GM10266 (cell line): ENCODE results near the gene IL13.
"Not testable (repeated sequence)": the region's sequence is repeated elsewhere in the genome, so short reads cannot be mapped to it uniquely, and the experiment has no call there.

ENCODE experiments used
- DNase-seq: peaks from one replicate; pipeline ENCODE4 v3.0.0; 2012; ENCODE audit errors: extremely low spot score
- TF ChIP-seq, protein P1 (sequence below): IDR thresholded peaks from 2 replicates; pipeline ENCODE4 v1.5.1; 2012; ENCODE audit warnings: mild to moderate bottlenecking, low read depth; ENCODE audit not compliant: control insufficient read depth, insufficient read depth; ENCODE audit errors: missing control alignments

IL13 gene

GRCh38 chr5:132684922-132685720, 27.1 kb downstream of the IL13 start:
- DNase-seq: no peak

GRCh38 chr5:132686193-132686592, 28.2 kb downstream of the IL13 start:
- DNase-seq: no peak
- TF ChIP-seq, protein P1, sequence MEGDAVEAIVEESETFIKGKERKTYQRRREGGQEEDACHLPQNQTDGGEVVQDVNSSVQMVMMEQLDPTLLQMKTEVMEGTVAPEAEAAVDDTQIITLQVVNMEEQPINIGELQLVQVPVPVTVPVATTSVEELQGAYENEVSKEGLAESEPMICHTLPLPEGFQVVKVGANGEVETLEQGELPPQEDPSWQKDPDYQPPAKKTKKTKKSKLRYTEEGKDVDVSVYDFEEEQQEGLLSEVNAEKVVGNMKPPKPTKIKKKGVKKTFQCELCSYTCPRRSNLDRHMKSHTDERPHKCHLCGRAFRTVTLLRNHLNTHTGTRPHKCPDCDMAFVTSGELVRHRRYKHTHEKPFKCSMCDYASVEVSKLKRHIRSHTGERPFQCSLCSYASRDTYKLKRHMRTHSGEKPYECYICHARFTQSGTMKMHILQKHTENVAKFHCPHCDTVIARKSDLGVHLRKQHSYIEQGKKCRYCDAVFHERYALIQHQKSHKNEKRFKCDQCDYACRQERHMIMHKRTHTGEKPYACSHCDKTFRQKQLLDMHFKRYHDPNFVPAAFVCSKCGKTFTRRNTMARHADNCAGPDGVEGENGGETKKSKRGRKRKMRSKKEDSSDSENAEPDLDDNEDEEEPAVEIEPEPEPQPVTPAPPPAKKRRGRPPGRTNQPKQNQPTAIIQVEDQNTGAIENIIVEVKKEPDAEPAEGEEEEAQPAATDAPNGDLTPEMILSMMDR: no peak

More at GRCh38 chr5:132684922-132685720, 27.1 kb downstream of the IL13 start:
- TF ChIP-seq, protein P1: no peak

- no peak for DNase-seq
- TF ChIP-seq, protein P1: no peak
Measured at GRCh38 chr5:132687995-132688394, 30.0 kb downstream of the IL13 start.

DNA sequence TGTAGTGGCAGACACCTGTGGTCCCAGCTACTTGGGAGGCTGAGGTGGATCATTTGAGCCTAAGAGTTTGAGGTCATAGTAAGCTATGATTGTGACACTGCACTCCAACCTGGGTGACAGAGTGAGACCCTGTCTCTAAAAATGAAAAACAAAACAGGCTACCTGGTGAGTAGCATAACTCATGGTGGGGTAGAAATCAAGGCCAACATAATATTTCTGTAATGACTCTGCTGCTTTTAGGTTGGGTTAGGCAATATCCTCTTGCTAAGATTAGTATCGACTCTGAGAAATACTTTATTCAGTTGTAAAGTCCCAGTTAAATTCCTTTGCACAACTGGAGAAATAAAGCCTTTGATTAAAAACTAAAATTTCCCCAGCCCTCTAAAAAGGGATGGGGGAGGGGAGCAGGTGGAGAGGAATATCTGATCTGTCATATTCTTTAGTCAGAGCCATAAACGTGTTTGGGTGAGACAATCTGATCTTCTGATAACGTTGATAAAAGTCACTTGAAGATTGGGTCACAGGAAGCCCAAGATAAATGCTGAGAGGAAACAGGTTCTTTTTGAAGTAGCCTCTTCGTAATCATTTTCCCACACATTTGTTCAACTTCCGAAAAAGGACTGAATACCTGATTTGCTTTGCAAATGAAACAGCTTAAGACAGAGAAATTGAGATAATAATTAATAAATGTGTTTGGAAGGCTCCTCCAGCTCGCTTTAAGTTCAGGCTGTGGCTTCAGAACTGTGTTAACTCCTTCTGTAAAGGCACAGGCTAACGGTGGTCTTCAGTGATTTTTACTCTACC, 30.8 kb downstream of the IL13 start:
- peak; percentile 22 for DNase-seq

DNA sequence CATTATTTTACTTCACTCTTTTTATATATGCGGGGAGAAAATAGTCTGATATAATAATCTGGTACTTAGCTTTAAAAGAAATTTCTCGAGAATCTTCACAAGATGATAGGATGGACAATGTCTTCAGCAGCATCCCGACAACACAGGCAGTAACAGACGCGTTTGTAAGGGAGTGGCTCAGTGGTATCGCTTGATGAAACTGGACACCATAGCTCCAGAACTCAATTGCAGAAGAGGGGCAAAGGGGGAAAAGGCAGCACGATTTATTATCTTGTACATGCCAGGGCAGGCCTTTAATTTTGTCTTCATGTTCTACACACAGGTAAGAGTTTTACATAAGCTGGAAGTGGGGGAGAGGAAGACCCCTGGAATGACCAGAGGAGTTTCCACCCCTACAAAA, 31.5 kb downstream of the IL13 start:
- no peak for DNase-seq
- TF ChIP-seq, protein P1: no peak

More for the DNA sequence above, 30.8 kb downstream of the IL13 start:
- TF ChIP-seq, protein P1: no peak

- TF ChIP-seq, protein P1: no peak
- DNase-seq: no peak
Measured at GRCh38 chr5:132690156-132690555, 32.2 kb downstream of the IL13 start.

- DNase-seq: not testable (repeated sequence)
Measured at GRCh38 chr5:132691755-132692631, 34.0 kb downstream of the IL13 start.
